ENCODE data around the gene TCEANC2. TPM values are rescaled to one million over a fixed set of nuclear protein-coding genes. Genes with fewer than 3 reads are reported as not detected.
"Not testable (repeated sequence)": the region's sequence is repeated elsewhere in the genome, so short reads cannot be mapped to it uniquely, and the experiment has no call there.

TCEANC2 gene
- total and polyA plus RNA-seq, 2 donors (not counting 1 experiment from before 2014, with no cell fraction given), result 3.0 to 4.0 TPM

DNA sequence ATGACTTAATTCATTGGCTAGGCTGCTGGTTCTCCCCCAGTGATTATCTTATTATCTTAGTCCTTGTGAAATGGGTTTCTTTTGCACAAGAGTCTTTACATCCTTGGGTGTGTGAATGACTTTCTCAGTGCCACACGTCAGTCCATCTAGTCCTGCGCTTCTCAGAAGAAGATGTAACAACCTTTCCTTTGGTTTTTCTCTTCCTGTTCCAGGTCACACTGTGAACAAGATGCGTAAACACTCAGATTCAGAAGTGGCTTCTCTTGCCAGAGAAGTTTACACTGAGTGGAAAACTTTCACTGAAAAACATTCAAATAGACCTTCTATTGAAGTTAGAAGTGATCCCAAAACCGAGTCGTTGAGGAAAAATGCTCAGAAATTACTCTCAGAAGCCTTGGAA is 35.0 kb downstream of the TCEANC2 start:
- H3K36me3 ChIP-seq (ENCODE audit: control insufficient read depth, insufficient read depth, low read length), result no peaks in the 10 kb centered on the region
- no peak overlapping the region for H2AFZ ChIP-seq (ENCODE audit: low read length)
- H3K4me3 ChIP-seq (replicated peaks in 1 of 4; ENCODE audit: control extremely low read depth in 1 of 4, insufficient read depth in 1 of 4, low read depth in 3 of 4, low read length in 4 of 4), result no peak overlapping the region
- H3K27me3 ChIP-seq (ENCODE audit: control insufficient read depth, insufficient read depth, low read length), result no peaks in the 10 kb centered on the region
- H3K4me2 ChIP-seq (ENCODE audit: extremely low read depth, insufficient read depth, low read length), result no peak overlapping the region
- H3K9ac ChIP-seq (ENCODE audit: insufficient read depth, low read length), result no peak overlapping the region
- H3K9me3 ChIP-seq (ENCODE audit: control insufficient read depth, insufficient read depth, low read depth, low read length), result no peaks in the 10 kb centered on the region
- TF ChIP-seq, protein P1, sequence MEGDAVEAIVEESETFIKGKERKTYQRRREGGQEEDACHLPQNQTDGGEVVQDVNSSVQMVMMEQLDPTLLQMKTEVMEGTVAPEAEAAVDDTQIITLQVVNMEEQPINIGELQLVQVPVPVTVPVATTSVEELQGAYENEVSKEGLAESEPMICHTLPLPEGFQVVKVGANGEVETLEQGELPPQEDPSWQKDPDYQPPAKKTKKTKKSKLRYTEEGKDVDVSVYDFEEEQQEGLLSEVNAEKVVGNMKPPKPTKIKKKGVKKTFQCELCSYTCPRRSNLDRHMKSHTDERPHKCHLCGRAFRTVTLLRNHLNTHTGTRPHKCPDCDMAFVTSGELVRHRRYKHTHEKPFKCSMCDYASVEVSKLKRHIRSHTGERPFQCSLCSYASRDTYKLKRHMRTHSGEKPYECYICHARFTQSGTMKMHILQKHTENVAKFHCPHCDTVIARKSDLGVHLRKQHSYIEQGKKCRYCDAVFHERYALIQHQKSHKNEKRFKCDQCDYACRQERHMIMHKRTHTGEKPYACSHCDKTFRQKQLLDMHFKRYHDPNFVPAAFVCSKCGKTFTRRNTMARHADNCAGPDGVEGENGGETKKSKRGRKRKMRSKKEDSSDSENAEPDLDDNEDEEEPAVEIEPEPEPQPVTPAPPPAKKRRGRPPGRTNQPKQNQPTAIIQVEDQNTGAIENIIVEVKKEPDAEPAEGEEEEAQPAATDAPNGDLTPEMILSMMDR (conservative IDR thresholded peaks at IDR 0.05 in 1 of 2, IDR thresholded peaks at IDR 0.05 in 1 of 2; ENCODE audit: low read depth in 1 of 2, low read length in 2 of 2), result no peak
- no peak for TF ChIP-seq EZH2 (IDR thresholded peaks at IDR 0.05; ENCODE audit: low read length, missing control alignments)
- no peak for DNase-seq (ENCODE audit: low read depth in 2 of 2)
- no peaks in the 10 kb centered on the region for H3K4me1 ChIP-seq (ENCODE audit: control insufficient read depth, extremely low read depth, insufficient read depth, low read length)
- no peak overlapping the region for H3K27ac ChIP-seq (ENCODE audit: insufficient read depth, low read length)
- H3K79me2 ChIP-seq (ENCODE audit: control insufficient read depth, insufficient read depth, low read length), result no peaks in the 10 kb centered on the region
- no peaks in the 10 kb centered on the region for H4K20me1 ChIP-seq (ENCODE audit: control insufficient read depth, extremely low read depth, insufficient read depth, low read length)

DNA sequence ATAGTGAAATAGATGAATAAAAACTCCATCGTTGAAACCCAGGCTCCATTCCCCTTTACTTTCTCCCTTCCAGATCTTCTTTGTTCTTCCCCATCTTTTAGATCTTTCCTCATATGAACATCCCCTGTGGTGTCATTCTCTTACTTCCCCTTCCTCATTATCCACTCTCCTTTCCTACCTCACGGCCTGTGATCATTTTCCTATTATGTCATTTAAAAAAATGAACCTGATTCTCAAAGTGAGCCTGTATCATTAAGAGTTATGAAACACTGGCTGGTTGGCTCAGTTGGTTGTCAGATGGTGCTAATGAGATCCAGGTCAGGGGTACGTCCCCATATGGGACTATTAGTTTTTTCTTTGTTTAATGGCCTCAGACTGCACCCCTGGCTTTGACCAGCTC is 38.3 kb downstream of the TCEANC2 start:
- no peaks in the 10 kb centered on the region for H3K36me3 ChIP-seq (ENCODE audit: control insufficient read depth, insufficient read depth, low read length)
- no peak overlapping the region for H2AFZ ChIP-seq (ENCODE audit: low read length)
- H3K9me3 ChIP-seq (ENCODE audit: control insufficient read depth, insufficient read depth, low read depth, low read length), result no peaks in the 10 kb centered on the region
- no peak overlapping the region for H3K4me3 ChIP-seq (replicated peaks in 1 of 4; ENCODE audit: control extremely low read depth in 1 of 4, insufficient read depth in 1 of 4, low read depth in 3 of 4, low read length in 4 of 4)
- no peak for TF ChIP-seq EZH2 (IDR thresholded peaks at IDR 0.05; ENCODE audit: low read length, missing control alignments)
- no peak overlapping the region for H3K4me2 ChIP-seq (ENCODE audit: extremely low read depth, insufficient read depth, low read length)
- no peak overlapping the region for H3K9ac ChIP-seq (ENCODE audit: insufficient read depth, low read length)
- H3K4me1 ChIP-seq (ENCODE audit: control insufficient read depth, extremely low read depth, insufficient read depth, low read length), result no peaks in the 10 kb centered on the region
- no peaks in the 10 kb centered on the region for H3K79me2 ChIP-seq (ENCODE audit: control insufficient read depth, insufficient read depth, low read length)
- no peaks in the 10 kb centered on the region for H4K20me1 ChIP-seq (ENCODE audit: control insufficient read depth, extremely low read depth, insufficient read depth, low read length)
- no peak for DNase-seq (ENCODE audit: low read depth in 2 of 2)
- H3K27me3 ChIP-seq (ENCODE audit: control insufficient read depth, insufficient read depth, low read length), result no peaks in the 10 kb centered on the region
- no peak overlapping the region for H3K27ac ChIP-seq (ENCODE audit: insufficient read depth, low read length)

DNA sequence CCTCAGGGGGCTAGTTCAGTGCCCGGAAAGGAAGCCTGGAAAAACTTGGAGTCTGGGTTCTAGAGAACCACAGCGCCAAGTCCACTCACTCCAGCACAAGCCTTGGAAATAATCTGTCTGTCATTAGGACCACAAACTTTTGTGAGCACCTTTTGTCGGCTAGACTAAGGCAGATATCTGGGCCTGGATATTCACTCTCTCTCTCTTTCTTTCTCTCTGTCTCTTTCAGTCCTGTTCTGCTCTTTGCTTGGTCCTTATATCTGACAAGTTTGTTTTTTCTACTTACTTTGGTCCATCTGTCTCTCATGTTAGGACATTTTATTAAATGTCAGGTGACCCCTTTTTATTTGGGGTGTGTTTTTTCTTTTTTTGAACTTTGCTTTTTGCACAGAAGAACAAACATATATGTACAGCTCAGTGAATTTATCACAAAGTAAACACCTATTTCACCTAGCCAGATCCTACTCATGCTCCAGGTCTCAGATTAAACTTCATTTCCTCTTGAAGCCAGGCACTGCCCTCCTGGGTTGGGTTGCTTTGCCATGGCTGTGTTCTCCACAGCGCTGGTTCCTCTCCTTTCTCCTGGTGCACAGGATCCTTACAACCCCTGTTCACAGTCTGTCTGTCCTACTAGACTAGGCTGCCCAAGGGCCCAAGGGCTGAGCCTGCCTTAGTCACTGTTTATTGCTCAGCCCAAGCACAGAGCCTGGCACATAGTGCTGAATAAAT is 40.8 kb downstream of the TCEANC2 start:
- no peak overlapping the region for H3K4me3 ChIP-seq (replicated peaks in 1 of 4; ENCODE audit: control extremely low read depth in 1 of 4, insufficient read depth in 1 of 4, low read depth in 3 of 4, low read length in 4 of 4)
- no peak overlapping the region for H3K9ac ChIP-seq (ENCODE audit: insufficient read depth, low read length)
- no peaks in the 10 kb centered on the region for H3K79me2 ChIP-seq (ENCODE audit: control insufficient read depth, insufficient read depth, low read length)
- DNase-seq (ENCODE audit: low read depth in 2 of 2), result no peak
- H3K27me3 ChIP-seq (ENCODE audit: control insufficient read depth, insufficient read depth, low read length), result no peaks in the 10 kb centered on the region
- H2AFZ ChIP-seq (ENCODE audit: low read length), result no peak overlapping the region
- no peak overlapping the region for H3K4me2 ChIP-seq (ENCODE audit: extremely low read depth, insufficient read depth, low read length)
- H4K20me1 ChIP-seq (ENCODE audit: control insufficient read depth, extremely low read depth, insufficient read depth, low read length), result no peaks in the 10 kb centered on the region
- no peaks in the 10 kb centered on the region for H3K36me3 ChIP-seq (ENCODE audit: control insufficient read depth, insufficient read depth, low read length)
- no peaks in the 10 kb centered on the region for H3K4me1 ChIP-seq (ENCODE audit: control insufficient read depth, extremely low read depth, insufficient read depth, low read length)
- TF ChIP-seq, protein P1 (conservative IDR thresholded peaks at IDR 0.05 in 1 of 2, IDR thresholded peaks at IDR 0.05 in 1 of 2; ENCODE audit: low read depth in 1 of 2, low read length in 2 of 2), result no peak
- TF ChIP-seq EZH2 (IDR thresholded peaks at IDR 0.05; ENCODE audit: low read length, missing control alignments), result no peak
- no peak overlapping the region for H3K27ac ChIP-seq (ENCODE audit: insufficient read depth, low read length)
- no peaks in the 10 kb centered on the region for H3K9me3 ChIP-seq (ENCODE audit: control insufficient read depth, insufficient read depth, low read depth, low read length)

DNA sequence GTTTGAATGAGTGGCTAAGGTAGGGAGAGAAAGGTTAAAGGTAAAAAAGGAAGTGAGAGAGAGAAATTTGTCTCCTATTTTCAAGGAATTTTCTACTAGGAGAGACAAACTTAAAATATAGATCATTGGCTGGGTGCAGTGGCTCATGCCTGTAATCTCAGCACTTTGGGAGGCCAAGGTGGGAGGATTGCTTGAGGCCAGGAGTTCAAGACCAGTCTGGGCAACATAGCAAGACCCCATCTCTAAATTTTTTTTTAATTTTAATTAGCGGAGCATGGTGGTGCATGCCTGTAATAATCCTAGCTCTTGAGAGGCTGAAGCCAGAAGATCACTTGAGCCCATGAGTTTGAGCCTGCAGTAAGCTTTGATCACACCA is 41.3 kb downstream of the TCEANC2 start:
- not testable (repeated sequence) for H3K27me3 ChIP-seq (ENCODE audit: control insufficient read depth, insufficient read depth, low read length); DNase-seq (ENCODE audit: low read depth in 2 of 2); H3K9ac ChIP-seq (ENCODE audit: insufficient read depth, low read length); H3K4me1 ChIP-seq (ENCODE audit: control insufficient read depth, extremely low read depth, insufficient read depth, low read length); H3K27ac ChIP-seq (ENCODE audit: insufficient read depth, low read length); H3K36me3 ChIP-seq (ENCODE audit: control insufficient read depth, insufficient read depth, low read length); H3K4me2 ChIP-seq (ENCODE audit: extremely low read depth, insufficient read depth, low read length); H2AFZ ChIP-seq (ENCODE audit: low read length); H3K9me3 ChIP-seq (ENCODE audit: control insufficient read depth, insufficient read depth, low read depth, low read length); H4K20me1 ChIP-seq (ENCODE audit: control insufficient read depth, extremely low read depth, insufficient read depth, low read length); H3K79me2 ChIP-seq (ENCODE audit: control insufficient read depth, insufficient read depth, low read length); H3K4me3 ChIP-seq (replicated peaks in 1 of 4; ENCODE audit: control extremely low read depth in 1 of 4, insufficient read depth in 1 of 4, low read depth in 3 of 4, low read length in 4 of 4)

All from fibroblast of lung (primary cell).